H54 (cell line): Measurements from ENCODE around the gene PHAX.
A peak's percentile ranks its signal among the peaks of the same experiment; 100 is the strongest.
"Not testable (repeated sequence)": the region's sequence is repeated elsewhere in the genome, so short reads cannot be mapped to it uniquely, and the experiment has no call there.

Experiments
- DNase-seq: peaks from one replicate; pipeline ENCODE4 v3.0.0; 2011; ENCODE audit warnings: low spot score, mixed read lengths; ENCODE audit not compliant: insufficient read length
- FAIRE-seq: peaks from 3 replicates; lab custom pipeline; 2011; peaks lifted over from hg19 to GRCh38; lab: Jason Lieb, UNC
- POLR2A ChIP-seq: IDR thresholded peaks from 2 replicates; pipeline ENCODE4 v1.6.1; 2011; ENCODE audit warnings: low read depth, mild to moderate bottlenecking, low read length

PHAX gene

GRCh38 chr5:126600631-126601511, at the start of gene PHAX:
TSS of gene PHAX (plus strand) at chr5:126600947. CDS start at chr5:126600963, 16 bp downstream.
- FAIRE-seq (no peak), DNase-seq (peak; percentile 82)
- peak; percentile 81 for TF ChIP-seq POLR2A

GRCh38 chr5:126552614-126553013, 48.1 kb upstream of the PHAX start:
- no peak for DNase-seq
- TF ChIP-seq POLR2A: no peak
- no peak for FAIRE-seq

- not testable (repeated sequence) for DNase-seq, FAIRE-seq
These were observed 45.6 kb upstream of the PHAX start for GRCh38 chr5:126555101-126555500.

- no peak for FAIRE-seq
- no peak for DNase-seq
- TF ChIP-seq POLR2A: no peak
These were observed 38.8 kb upstream of the PHAX start for GRCh38 chr5:126561908-126562307.

- TF ChIP-seq POLR2A: no peak
These were observed 37.9 kb upstream of the PHAX start for GRCh38 chr5:126562823-126563222.

GRCh38 chr5:126568206-126568755, 32.5 kb upstream of the PHAX start:
- FAIRE-seq (no peak), DNase-seq (no peak)
- no peak for TF ChIP-seq POLR2A

More at GRCh38 chr5:126562823-126563222, 37.9 kb upstream of the PHAX start:
- DNase-seq: no peak
- FAIRE-seq: no peak

- FAIRE-seq (no peak), DNase-seq (no peak)
- TF ChIP-seq POLR2A: no peak
These were observed 25.1 kb upstream of the PHAX start for GRCh38 chr5:126575644-126576043.

GRCh38 chr5:126576974-126577373, 23.8 kb upstream of the PHAX start:
- no peak for FAIRE-seq
- no peak for DNase-seq
- no peak for TF ChIP-seq POLR2A

- TF ChIP-seq POLR2A: no peak
- FAIRE-seq (no peak), DNase-seq (no peak)
These were observed 23.3 kb upstream of the PHAX start for GRCh38 chr5:126577415-126577814.

- FAIRE-seq: no peak
- no peak for TF ChIP-seq POLR2A
- DNase-seq: no peak
These were observed 21.0 kb upstream of the PHAX start for GRCh38 chr5:126579716-126580115.

GRCh38 chr5:126583761-126584160, 17.0 kb upstream of the PHAX start:
- DNase-seq: no peak
- FAIRE-seq: no peak
- no peak for TF ChIP-seq POLR2A

- FAIRE-seq (no peak), DNase-seq (no peak)
- no peak for TF ChIP-seq POLR2A
These were observed 13.0 kb upstream of the PHAX start for GRCh38 chr5:126587551-126588390.

- no peak for DNase-seq
- FAIRE-seq: no peak
- TF ChIP-seq POLR2A: no peak
These were observed 11.0 kb upstream of the PHAX start for GRCh38 chr5:126589536-126590297.
